Stimulated activated CD8-positive, alpha-beta memory T cell treated with anti-CD3 and anti-CD28 coated beads, Interleukin-15, amount 100 ng/mL, for 1 hour (primary cell): Measurements from ENCODE around the gene ZEB2.

ENCODE experiments used
- DNase-seq: peaks from one replicate; pipeline ENCODE4 v3.0.0-alpha.2; 2020; ENCODE audit warnings: low read depth

The ZEB2 gene

GRCh38 chr2:144421606-144422510 lies 98.1 kb downstream of the ZEB2 start:
- no peak for DNase-seq

GRCh38 chr2:144419218-144419617 lies 100.7 kb downstream of the ZEB2 start:
- DNase-seq = no peak

GRCh38 chr2:144415386-144415785 lies 104.5 kb downstream of the ZEB2 start:
- DNase-seq = no peak

- no peak for DNase-seq
Observed at GRCh38 chr2:144414324-144414845, 105.5 kb downstream of the ZEB2 start.

GRCh38 chr2:144412709-144413108 lies 107.2 kb downstream of the ZEB2 start:
- no peak for DNase-seq

GRCh38 chr2:144411473-144411872 lies 108.4 kb downstream of the ZEB2 start:
- no peak for DNase-seq

- no peak for DNase-seq
Observed at GRCh38 chr2:144409241-144409640, 110.7 kb downstream of the ZEB2 start.

GRCh38 chr2:144407262-144407661 lies 112.7 kb downstream of the ZEB2 start:
- no peak for DNase-seq

GRCh38 chr2:144405982-144406788 lies 113.7 kb downstream of the ZEB2 start:
- no peak for DNase-seq

- no peak for DNase-seq
Observed at GRCh38 chr2:144405321-144405720, 114.6 kb downstream of the ZEB2 start.

GRCh38 chr2:144404586-144405314 lies 115.2 kb downstream of the ZEB2 start:
- no peak for DNase-seq

GRCh38 chr2:144403933-144404332 lies 116.0 kb downstream of the ZEB2 start:
- no peak for DNase-seq

- DNase-seq = no peak
Observed at GRCh38 chr2:144402251-144402650, 117.7 kb downstream of the ZEB2 start.

- DNase-seq = no peak
Observed at GRCh38 chr2:144401036-144401435, 118.9 kb downstream of the ZEB2 start.

GRCh38 chr2:144396318-144396717 lies 123.6 kb downstream of the ZEB2 start:
- no peak for DNase-seq

- no peak for DNase-seq
Observed at GRCh38 chr2:144390424-144391020, 129.4 kb downstream of the ZEB2 start.

GRCh38 chr2:144389930-144390311 lies 130.0 kb downstream of the ZEB2 start:
- DNase-seq = no peak

- no peak for DNase-seq
Observed at GRCh38 chr2:144389151-144389929, 130.6 kb downstream of the ZEB2 start.

- DNase-seq = no peak
Observed at GRCh38 chr2:144385381-144385780, 134.5 kb downstream of the ZEB2 start.

GRCh38 chr2:144383571-144384100 lies 136.3 kb downstream of the ZEB2 start:
- DNase-seq = no peak

- DNase-seq = no peak
Observed at GRCh38 chr2:144382849-144383248, 137.1 kb downstream of the ZEB2 start.
